IgD-negative memory B cell (primary cell): ENCODE results near the gene DMRTC2. TPM values are rescaled to one million over a fixed set of nuclear protein-coding genes. Genes with fewer than 3 reads are reported as not detected.

Experiments used
- H3K27ac Mint-ChIP-seq, 3 donors: one replicate each; pipeline ENCODE4 v1.8.0; 2020 to 2022; ENCODE audit warnings: mild to moderate bottlenecking in 3 of 3, mixed read lengths in 3 of 3, moderate library complexity in 1 of 3
- H3K27me3 Mint-ChIP-seq: one replicate; pipeline ENCODE4 v1.8.0; 2021; ENCODE audit warnings: mixed read lengths
- H3K36me3 Mint-ChIP-seq: one replicate; pipeline ENCODE4 v1.8.0; 2020; ENCODE audit warnings: mild to moderate bottlenecking, mixed read lengths
- H3K4me1 Mint-ChIP-seq, 3 donors: one replicate each; pipeline ENCODE4 v1.8.0; 2020 to 2022; ENCODE audit warnings: mixed read lengths in 3 of 3, mild to moderate bottlenecking in 1 of 3
- H3K4me3 Mint-ChIP-seq, 4 donors: one replicate each; pipeline ENCODE4 v1.8.0; 2020 to 2022; ENCODE audit warnings: mild to moderate bottlenecking in 4 of 4, mixed read lengths in 4 of 4, moderate library complexity in 3 of 4
- H3K9me3 Mint-ChIP-seq, 3 donors: one replicate each; pipeline ENCODE4 v1.8.0; 2020 to 2021; ENCODE audit warnings: mixed read lengths in 3 of 3, mild to moderate bottlenecking in 1 of 3
- polyA plus RNA-seq: library from polyadenylated mRNA; unstranded; fragments of 300-500 nt; fragmentation: Illumina TruSeq; gene quantifications from one replicate; pipeline ENCODE4 v1.2.3, GENCODE V29; 2021

The DMRTC2 gene
- polyA plus RNA-seq, 1 donor from 2014 or later = not detected

DNA sequence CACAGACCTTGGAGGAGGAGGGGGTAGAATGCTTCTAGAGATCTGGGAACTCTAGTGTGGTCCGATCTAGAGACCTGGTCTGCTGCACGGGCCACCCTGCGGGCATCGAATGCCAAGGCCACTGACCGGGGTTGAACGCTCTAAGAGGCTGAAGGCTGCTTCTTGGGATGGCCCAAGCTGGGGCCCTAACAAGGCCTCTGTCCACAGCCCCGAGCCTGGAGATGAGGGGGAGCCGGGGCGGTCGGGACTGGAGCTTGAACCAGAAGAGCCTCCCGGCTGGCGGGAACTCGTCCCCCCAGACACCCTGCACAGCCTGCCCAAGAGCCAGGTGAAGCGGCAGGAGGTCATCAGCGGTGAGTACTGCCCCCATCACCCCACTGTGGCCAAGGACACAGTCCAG, 53.4 kb downstream of the DMRTC2 start:
- H3K9me3 Mint-ChIP-seq = no peaks in the 10 kb centered on the region
- H3K27me3 Mint-ChIP-seq = no peaks in the 10 kb centered on the region
- peaks cover 1 to 9% (median 4%) of the 10 kb centered on the region in 3 donors for H3K4me1 Mint-ChIP-seq
- H3K27ac Mint-ChIP-seq = no peak overlapping the region
- no peak overlapping the region for H3K4me3 Mint-ChIP-seq
- peaks cover 3% of the 10 kb centered on the region for H3K36me3 Mint-ChIP-seq

Other genes with a start within 250 kb of the DMRTC2 start
- not detected for gene CEACAM4, start 218.0 kb upstream of the DMRTC2 start, polyA plus RNA-seq
- not detected for gene CEACAM7, start 156.8 kb upstream of the DMRTC2 start, polyA plus RNA-seq
- not detected for gene CEACAM5, start 136.4 kb upstream of the DMRTC2 start, polyA plus RNA-seq
- not detected for gene CEACAM6, start 89.5 kb upstream of the DMRTC2 start, polyA plus RNA-seq
- not detected for gene CEACAM3, start 48.5 kb upstream of the DMRTC2 start, polyA plus RNA-seq
- not detected for gene LYPD4, start 359 bp upstream of the DMRTC2 start, polyA plus RNA-seq
- 7,882 TPM for gene RPS19, start 15.2 kb downstream of the DMRTC2 start, polyA plus RNA-seq
- 3,141 TPM for gene CD79A, start 32.2 kb downstream of the DMRTC2 start, polyA plus RNA-seq
- 203 TPM for gene ARHGEF1, start 38.1 kb downstream of the DMRTC2 start, polyA plus RNA-seq
- gene ERFL, start 83.4 kb downstream of the DMRTC2 start, polyA plus RNA-seq = not detected
- gene RABAC1, start 114.3 kb downstream of the DMRTC2 start, polyA plus RNA-seq = 178 TPM
- 1.2 TPM for gene ATP1A3, start 149.2 kb downstream of the DMRTC2 start, polyA plus RNA-seq
- not detected for gene GRIK5, start 225.2 kb downstream of the DMRTC2 start, polyA plus RNA-seq
- 24.8 TPM for gene ZNF574, start 231.1 kb downstream of the DMRTC2 start, polyA plus RNA-seq